Measurements from ENCODE around the gene BBS12.

- TF ChIP-seq, protein P1, sequence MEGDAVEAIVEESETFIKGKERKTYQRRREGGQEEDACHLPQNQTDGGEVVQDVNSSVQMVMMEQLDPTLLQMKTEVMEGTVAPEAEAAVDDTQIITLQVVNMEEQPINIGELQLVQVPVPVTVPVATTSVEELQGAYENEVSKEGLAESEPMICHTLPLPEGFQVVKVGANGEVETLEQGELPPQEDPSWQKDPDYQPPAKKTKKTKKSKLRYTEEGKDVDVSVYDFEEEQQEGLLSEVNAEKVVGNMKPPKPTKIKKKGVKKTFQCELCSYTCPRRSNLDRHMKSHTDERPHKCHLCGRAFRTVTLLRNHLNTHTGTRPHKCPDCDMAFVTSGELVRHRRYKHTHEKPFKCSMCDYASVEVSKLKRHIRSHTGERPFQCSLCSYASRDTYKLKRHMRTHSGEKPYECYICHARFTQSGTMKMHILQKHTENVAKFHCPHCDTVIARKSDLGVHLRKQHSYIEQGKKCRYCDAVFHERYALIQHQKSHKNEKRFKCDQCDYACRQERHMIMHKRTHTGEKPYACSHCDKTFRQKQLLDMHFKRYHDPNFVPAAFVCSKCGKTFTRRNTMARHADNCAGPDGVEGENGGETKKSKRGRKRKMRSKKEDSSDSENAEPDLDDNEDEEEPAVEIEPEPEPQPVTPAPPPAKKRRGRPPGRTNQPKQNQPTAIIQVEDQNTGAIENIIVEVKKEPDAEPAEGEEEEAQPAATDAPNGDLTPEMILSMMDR (IDR thresholded peaks at IDR 0.05): no peak
- no peak for TF ChIP-seq POLR2A (IDR thresholded peaks at IDR 0.05)
Observed at GRCh38 chr4:122728856-122729255, 3.6 kb upstream of the BBS12 start.
